HUES64 (cell line): ENCODE measurements around the gene TSHZ3.

Experiments
- H3K27ac ChIP-seq: 2 replicates; pipeline ENCODE4 v1.7.0; 2013; ENCODE audit warnings: low read depth, low read length, inconsistent platforms
- H3K27me3 ChIP-seq: 2 replicates; pipeline ENCODE4 v1.6.1; 2013; ENCODE audit warnings: mild to moderate bottlenecking, low read length; ENCODE audit not compliant: insufficient read depth
- H3K36me3 ChIP-seq: 2 replicates; pipeline ENCODE4 v1.6.1; 2013; ENCODE audit warnings: mild to moderate bottlenecking, low read length; ENCODE audit not compliant: insufficient read depth
- H3K4me1 ChIP-seq: 2 replicates; pipeline ENCODE4 v1.6.1; 2013; ENCODE audit warnings: mild to moderate bottlenecking, low read length, moderate library complexity; ENCODE audit not compliant: insufficient read depth
- H3K4me3 ChIP-seq: 2 replicates; pipeline ENCODE4 v1.5.1; 2013; ENCODE audit warnings: mild to moderate bottlenecking, low read length, moderate library complexity
- H3K9ac ChIP-seq: 2 replicates; pipeline ENCODE4 v1.6.1; 2013; ENCODE audit warnings: mild to moderate bottlenecking, low read depth, low read length
- H3K9me3 ChIP-seq: 2 replicates; pipeline ENCODE4 v1.6.1; 2013; ENCODE audit warnings: low read depth, low read length; ENCODE audit not compliant: insufficient read depth
- WGBS: fragments of 150-250, 120-280 bp; methylation state at CpG from one replicate; pipeline ENCODE4 v1.1.7; 2013; ENCODE audit warnings: missing lambda C conversion rate; 5-methylcytosine and 5-hydroxymethylcytosine counted together

The TSHZ3 gene

DNA sequence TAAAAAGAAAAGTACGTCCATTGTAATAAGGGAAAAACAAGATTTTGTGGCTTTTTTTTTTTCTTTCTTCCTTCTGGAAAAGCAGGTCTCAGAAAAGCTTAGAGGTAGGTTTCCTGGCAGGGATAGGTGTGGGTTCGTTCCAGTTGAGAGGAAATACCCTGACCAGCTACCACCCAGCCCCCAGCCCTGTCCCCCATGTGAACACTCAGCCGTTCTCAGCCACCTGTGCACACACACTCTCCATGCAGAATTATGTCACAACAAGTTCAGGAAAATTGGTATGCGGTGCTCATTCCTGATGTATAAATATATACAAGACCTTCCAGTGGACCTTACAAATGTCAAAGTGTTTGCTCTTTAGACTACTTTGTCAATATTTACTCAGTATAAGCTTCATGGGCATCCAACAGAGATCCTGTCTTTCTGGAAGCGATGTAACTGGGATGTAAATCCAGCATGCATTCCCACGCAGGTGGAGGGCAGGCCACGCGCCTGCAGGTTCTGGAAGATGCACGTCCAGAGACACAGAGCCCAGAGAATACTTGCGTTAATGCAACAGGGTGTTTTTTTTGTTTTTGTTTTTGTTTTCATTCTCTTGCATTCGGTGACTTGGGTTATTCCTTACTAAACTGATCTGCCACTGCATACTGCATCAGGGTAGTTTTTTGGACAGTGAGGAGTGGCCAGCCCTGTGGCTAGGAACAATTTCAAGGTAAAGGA lies 68.8 kb downstream of the TSHZ3 start:
- H3K9me3 ChIP-seq: no peaks in the 10 kb centered on the region
- H3K36me3 ChIP-seq: peaks cover 6% of the 10 kb centered on the region; the same call in 1 of the 2 replicates
- no peak overlapping the region for H3K9ac ChIP-seq
- WGBS: 91% methylated on average over 11 of the region's 11 CpGs
- no peak overlapping the region for H3K4me3 ChIP-seq
- H3K4me1 ChIP-seq: no peaks in the 10 kb centered on the region
- no peaks in the 10 kb centered on the region for H3K27me3 ChIP-seq
- H3K27ac ChIP-seq: no peak overlapping the region

DNA sequence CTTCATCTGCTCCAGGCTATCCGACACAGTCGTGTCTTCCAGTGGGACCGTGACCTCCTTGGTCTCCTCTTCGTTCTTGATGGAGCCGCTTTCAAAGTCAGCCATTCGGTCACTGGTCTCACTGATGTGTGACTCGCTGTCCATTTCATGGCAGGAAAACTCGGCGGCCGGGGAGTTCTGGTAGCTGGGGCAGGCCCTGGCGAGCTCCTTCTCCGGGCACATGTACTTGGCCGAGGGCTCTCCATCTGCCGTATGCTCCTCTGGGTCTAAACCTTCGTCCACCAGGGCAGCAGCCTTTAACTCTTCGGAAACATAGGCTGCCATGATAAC lies 69.8 kb downstream of the TSHZ3 start:
- WGBS: 96% methylated on average over 16 of the region's 16 CpGs
- Histone ChIP-seq H3K4me1 (no peaks in the 10 kb centered on the region), H3K4me3 (no peak overlapping the region), H3K27ac (no peak overlapping the region), H3K9me3 (no peaks in the 10 kb centered on the region), H3K9ac (no peak overlapping the region), H3K36me3 (peaks cover 6% of the 10 kb centered on the region; the same call in 1 of the 2 replicates), H3K27me3 (no peaks in the 10 kb centered on the region)

DNA sequence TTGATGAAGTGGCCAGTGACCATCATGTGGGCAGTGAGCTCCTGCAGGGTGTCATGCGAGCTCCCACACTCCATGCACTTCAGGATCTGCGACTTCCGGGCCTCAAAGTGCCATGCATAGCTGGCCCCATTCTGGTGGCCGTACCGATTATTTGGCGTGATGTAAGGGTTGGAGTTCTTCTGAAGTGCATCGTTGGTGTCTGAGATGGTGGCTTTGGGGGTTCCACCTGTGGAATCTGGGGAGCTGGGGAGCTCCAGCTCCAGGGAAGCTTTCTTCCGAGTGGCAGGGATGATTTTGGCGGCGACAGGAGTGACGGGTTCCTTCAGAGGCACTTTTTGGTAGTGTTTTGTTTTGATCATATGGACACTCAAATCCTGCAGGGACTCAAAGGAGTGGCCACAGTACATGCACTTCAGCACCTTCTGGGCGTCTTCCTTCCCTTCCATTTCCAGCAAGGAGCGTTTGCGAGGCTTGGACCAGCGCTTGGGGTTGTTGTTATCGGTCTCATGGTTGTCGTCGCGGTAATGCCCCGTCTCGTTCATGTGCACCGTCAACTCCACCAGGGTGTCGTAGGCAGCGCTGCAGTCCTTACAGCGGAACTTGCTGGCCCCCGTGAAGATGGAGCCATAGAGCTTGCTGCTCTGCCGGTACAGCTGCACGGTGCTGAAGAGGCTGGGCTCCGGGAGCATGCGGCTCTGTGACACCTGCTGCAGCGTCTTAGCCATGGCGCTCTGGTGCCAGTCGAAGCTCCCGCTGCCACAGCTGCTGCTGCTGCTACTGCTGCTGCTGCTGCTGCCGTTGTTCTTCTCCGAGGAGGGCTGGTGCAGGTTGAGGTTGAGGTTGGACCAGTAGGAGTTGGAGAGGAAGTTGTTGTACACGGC lies 70.4 kb downstream of the TSHZ3 start:
- no peak overlapping the region for H3K4me3 ChIP-seq
- 93% methylated on average over 37 of the region's 37 CpGs for WGBS
- no peak overlapping the region for H3K9ac ChIP-seq
- no peaks in the 10 kb centered on the region for H3K9me3 ChIP-seq
- no peak overlapping the region for H3K27ac ChIP-seq
- H3K36me3 ChIP-seq: peaks cover 6% of the 10 kb centered on the region; the same call in 1 of the 2 replicates
- H3K27me3 ChIP-seq: no peaks in the 10 kb centered on the region
- H3K4me1 ChIP-seq: no peaks in the 10 kb centered on the region

DNA sequence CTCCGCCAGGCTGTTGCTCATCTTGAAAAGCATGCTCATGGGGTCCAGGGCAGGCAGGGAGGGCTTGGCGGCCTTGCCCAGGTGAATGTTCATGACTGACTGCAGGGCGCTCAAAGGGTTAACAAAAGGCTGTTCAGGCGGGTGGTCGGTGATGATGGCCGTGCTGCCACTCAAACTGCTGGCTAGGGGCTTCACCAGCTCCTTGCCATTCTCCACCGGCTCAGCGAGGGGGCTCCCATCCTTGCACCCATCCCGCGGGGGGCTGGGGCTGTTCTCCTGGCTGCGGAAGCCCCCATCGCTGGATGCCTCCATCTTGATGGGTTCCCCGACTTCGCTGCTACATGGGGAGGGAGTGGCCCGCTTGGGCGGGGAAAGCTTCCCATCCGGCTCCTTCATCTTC lies 71.7 kb downstream of the TSHZ3 start:
- WGBS: 89% methylated on average over 17 of the region's 17 CpGs
- no peaks in the 10 kb centered on the region for H3K9me3 ChIP-seq
- H3K27me3 ChIP-seq: no peaks in the 10 kb centered on the region
- no peak overlapping the region for H3K4me3 ChIP-seq
- no peak overlapping the region for H3K9ac ChIP-seq
- H3K36me3 ChIP-seq: peaks cover 6% of the 10 kb centered on the region; the same call in 1 of the 2 replicates
- H3K27ac ChIP-seq: no peak overlapping the region
- no peaks in the 10 kb centered on the region for H3K4me1 ChIP-seq

DNA sequence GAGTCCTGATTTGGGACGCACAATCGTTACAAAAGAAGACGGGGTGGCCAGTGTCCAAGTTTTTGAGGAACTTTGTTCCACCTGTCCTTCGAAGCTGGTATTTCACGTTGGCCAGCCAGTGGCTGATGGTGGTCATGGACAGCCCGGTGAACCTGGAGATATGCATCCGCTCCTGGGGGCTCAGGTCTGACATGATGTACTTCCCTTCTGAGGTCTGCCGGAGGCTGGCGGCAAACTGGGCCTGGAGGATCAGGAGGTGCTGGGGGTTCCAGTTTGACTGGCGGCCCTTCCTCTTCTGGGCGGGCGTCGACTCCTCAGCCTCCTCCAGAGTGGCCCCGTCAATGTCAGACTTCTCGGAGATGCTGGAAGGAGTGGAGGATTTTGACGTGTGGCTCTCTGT lies 72.4 kb downstream of the TSHZ3 start:
- Histone ChIP-seq H3K9ac (no peak overlapping the region), H3K4me3 (no peak overlapping the region), H3K9me3 (no peaks in the 10 kb centered on the region), H3K27me3 (no peaks in the 10 kb centered on the region), H3K27ac (no peak overlapping the region), H3K4me1 (no peaks in the 10 kb centered on the region), H3K36me3 (peaks cover 6% of the 10 kb centered on the region; the same call in 1 of the 2 replicates)
- 95% methylated on average over 16 of the region's 16 CpGs for WGBS

DNA sequence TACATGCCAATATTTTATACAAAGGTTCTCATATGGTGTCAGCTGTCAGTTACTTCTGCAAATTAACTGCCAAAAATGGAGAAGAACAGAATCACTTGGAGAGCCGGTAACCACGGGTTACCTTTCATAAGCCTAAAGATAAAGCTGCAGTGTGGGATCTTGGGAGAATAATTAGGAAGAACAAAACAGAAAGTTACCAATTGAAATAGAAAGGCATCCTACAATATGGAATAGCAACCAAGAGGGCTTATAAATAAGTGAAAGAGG lies 74.2 kb downstream of the TSHZ3 start:
- Histone ChIP-seq H3K27ac (no peak overlapping the region), H3K36me3 (peaks cover 6% of the 10 kb centered on the region; the same call in 1 of the 2 replicates), H3K4me1 (no peaks in the 10 kb centered on the region), H3K4me3 (no peak overlapping the region), H3K9ac (no peak overlapping the region), H3K9me3 (no peaks in the 10 kb centered on the region), H3K27me3 (no peaks in the 10 kb centered on the region)
- 93% methylated on average over 2 of the region's 2 CpGs for WGBS

DNA sequence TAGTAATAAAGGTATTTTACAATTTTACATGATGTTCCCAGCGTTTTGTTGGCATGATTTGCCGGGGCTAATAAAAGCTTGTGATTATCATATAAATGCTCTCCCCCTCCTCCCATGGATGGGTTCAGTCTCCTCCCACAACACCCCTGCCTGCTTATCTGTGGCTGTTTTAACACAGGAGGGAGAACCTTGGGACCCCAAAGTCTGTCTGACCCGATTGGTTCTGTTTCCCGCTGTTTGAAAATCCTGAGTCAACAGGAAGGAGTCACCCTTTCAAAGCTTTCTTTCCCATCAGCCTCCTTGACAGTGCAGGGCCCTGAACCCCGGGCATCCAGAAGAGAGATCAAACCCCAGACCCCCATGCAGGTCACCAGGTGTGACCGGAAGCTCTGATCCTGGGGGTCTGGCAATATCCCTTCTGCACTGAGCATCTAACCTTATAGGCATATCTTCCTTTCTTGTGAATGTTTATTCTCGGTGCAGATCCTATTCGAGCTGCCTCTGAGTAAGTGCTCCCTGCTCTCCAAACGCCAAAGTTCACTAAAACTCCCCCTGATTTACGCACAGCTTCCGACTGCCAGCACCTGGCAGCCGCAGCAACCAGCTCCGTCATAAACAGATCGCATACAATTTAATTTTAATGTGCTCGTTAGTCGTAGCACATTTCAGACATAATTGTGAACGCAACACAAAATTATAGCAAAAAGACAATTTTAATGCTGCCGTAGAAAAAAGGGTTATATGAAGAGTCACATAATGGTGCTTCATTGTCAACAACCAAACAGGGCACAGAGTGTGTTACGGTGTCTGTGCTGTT lies 74.8 kb downstream of the TSHZ3 start:
- no peak overlapping the region for H3K4me3 ChIP-seq
- H3K27me3 ChIP-seq: no peaks in the 10 kb centered on the region
- peaks cover 6% of the 10 kb centered on the region; the same call in 1 of the 2 replicates for H3K36me3 ChIP-seq
- H3K4me1 ChIP-seq: no peaks in the 10 kb centered on the region
- WGBS: 94% methylated on average over 19 of the region's 19 CpGs
- no peaks in the 10 kb centered on the region for H3K9me3 ChIP-seq
- H3K9ac ChIP-seq: no peak overlapping the region
- H3K27ac ChIP-seq: no peak overlapping the region

DNA sequence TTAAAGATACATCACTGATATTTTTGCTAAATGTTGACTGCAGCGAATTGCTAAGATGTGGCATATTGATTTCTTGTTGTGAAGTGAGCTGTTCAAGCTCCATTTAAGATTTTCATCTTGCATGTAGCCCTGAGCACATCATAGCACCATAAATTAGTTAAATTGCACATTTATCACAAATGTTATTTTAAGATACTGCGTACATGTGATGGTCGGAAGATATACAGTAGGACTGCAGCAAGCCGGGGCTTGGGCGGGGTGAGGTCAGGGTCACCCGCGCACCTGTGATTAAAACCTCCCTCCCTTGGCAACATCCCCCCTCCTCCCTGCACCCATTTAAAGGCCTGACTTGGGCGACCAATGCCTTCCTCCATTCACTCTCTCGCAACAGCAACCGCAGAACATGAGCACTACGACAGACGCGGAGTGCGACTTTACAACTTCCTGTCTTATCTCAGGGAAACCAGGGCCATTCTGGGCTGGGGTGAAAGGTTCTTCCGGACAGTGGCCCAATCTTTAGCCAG lies 76.6 kb downstream of the TSHZ3 start:
- Histone ChIP-seq H3K4me1 (no peaks in the 10 kb centered on the region), H3K36me3 (no peaks in the 10 kb centered on the region), H3K4me3 (no peak overlapping the region), H3K9me3 (no peaks in the 10 kb centered on the region), H3K9ac (no peak overlapping the region), H3K27ac (no peak overlapping the region), H3K27me3 (no peaks in the 10 kb centered on the region)
- 96% methylated on average over 15 of the region's 15 CpGs for WGBS

DNA sequence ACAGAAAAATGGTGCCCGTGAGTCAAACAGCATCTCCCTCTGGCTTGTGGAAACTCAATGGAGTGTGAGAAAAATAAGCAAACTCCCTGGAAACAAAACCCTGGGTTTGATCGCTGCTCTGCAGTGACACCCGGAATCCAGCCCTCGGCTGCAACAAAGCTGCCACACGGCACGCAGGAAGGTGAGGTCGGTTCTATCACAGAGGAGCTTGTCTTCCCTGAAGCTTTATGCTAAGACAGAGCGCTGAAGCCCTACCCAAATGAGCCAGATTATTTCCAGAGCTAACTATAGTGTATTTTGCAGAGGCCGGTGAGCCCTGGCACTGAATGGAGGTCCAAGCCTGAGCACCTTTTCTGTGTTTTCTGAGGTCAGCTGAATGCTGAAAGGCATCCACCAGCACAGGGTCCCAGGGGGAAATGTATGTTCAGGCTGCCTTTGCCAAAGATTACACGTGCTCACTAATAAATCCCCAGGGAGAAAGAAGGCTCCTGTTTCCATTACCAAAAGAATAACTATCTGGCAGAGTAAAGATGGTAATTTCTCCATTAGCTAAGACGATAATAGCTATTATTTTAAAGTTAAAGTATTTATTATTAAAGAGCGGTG lies 77.8 kb downstream of the TSHZ3 start:
- H3K4me3 ChIP-seq: no peak overlapping the region

DNA sequence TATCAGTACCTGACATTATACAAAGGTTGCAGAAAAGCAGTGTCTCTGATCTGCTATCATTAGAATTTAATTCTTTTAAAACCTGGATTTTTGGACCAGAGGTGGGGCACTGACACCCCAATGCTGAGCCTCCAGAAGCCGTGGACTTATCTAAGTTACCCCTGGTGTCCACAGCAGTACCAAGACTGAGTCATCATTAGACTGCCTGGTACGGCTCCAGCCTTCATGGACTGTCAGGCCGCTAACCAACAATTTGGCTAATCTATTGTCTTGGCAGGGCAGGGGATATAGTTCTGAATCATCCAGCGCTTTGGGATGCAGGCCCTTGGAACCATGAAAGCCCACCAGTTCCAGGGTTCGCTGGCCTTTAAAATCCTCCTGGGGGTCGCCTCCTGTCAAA lies 78.3 kb downstream of the TSHZ3 start:
- Histone ChIP-seq H3K36me3 (no peaks in the 10 kb centered on the region), H3K27me3 (no peaks in the 10 kb centered on the region), H3K4me3 (no peak overlapping the region), H3K27ac (no peak overlapping the region), H3K9me3 (no peaks in the 10 kb centered on the region), H3K9ac (no peak overlapping the region), H3K4me1 (no peaks in the 10 kb centered on the region)
- WGBS: 94% methylated on average over 6 of the region's 6 CpGs

More for the DNA sequence above, 77.8 kb downstream of the TSHZ3 start:
- no peaks in the 10 kb centered on the region for H3K4me1 ChIP-seq
- WGBS: 92% methylated on average over 11 of the region's 12 CpGs
- no peaks in the 10 kb centered on the region for H3K36me3 ChIP-seq
- H3K9ac ChIP-seq: no peak overlapping the region
- H3K9me3 ChIP-seq: no peaks in the 10 kb centered on the region
- no peak overlapping the region for H3K27ac ChIP-seq
- no peaks in the 10 kb centered on the region for H3K27me3 ChIP-seq
